T-helper 2 cell treated with Interferon-gamma antibody and Interleukin-4, amounts not matched to agents 5 μg/mL and 100 μg/mL, for 36 hours (primary cell): ENCODE results near the gene FER.

ENCODE experiments used
- DNase-seq: peaks from one replicate; pipeline ENCODE4 v3.0.0; 2021; ENCODE audit warnings: low spot score
- H3K27ac Mint-ChIP-seq: one replicate; pipeline ENCODE4 v1.8.0; 2021; ENCODE audit warnings: mild to moderate bottlenecking, mixed read lengths
- H3K27me3 Mint-ChIP-seq: one replicate; pipeline ENCODE4 v1.8.0; 2021; ENCODE audit warnings: low read depth, mixed read lengths
- H3K36me3 Mint-ChIP-seq: one replicate; pipeline ENCODE4 v1.8.0; 2021; ENCODE audit warnings: low read depth, mixed read lengths
- H3K4me1 Mint-ChIP-seq: one replicate; pipeline ENCODE4 v1.8.0; 2021; ENCODE audit warnings: low read depth, mixed read lengths
- H3K4me3 Mint-ChIP-seq: one replicate; pipeline ENCODE4 v1.8.0; 2022; ENCODE audit warnings: mild to moderate bottlenecking, moderate library complexity, mixed read lengths
- H3K9me3 Mint-ChIP-seq: one replicate; pipeline ENCODE4 v1.8.0; 2021; ENCODE audit warnings: mixed read lengths

FER gene

GRCh38 chr5:108729242-108729615 is 18.5 kb upstream of the FER start:
- H3K4me3 Mint-ChIP-seq: no peak overlapping the region
- H3K9me3 Mint-ChIP-seq: no peaks in the 10 kb centered on the region
- no peak for DNase-seq
- peaks cover 74% of the 10 kb centered on the region for H3K27me3 Mint-ChIP-seq
- no peaks in the 10 kb centered on the region for H3K36me3 Mint-ChIP-seq
- H3K4me1 Mint-ChIP-seq: peaks cover 15% of the 10 kb centered on the region
- no peak overlapping the region for H3K27ac Mint-ChIP-seq

- Mint-ChIP-seq H3K9me3 (no peaks in the 10 kb centered on the region), H3K36me3 (no peaks in the 10 kb centered on the region), H3K27ac (no peak overlapping the region), H3K4me1 (peaks cover 15% of the 10 kb centered on the region), H3K27me3 (peaks cover 70% of the 10 kb centered on the region), H3K4me3 (no peak overlapping the region)
- no peak for DNase-seq
Observed at GRCh38 chr5:108730617-108731340, 16.9 kb upstream of the FER start.

- no peak overlapping the region for H3K27ac Mint-ChIP-seq
- H3K27me3 Mint-ChIP-seq: peaks cover 43% of the 10 kb centered on the region
- H3K36me3 Mint-ChIP-seq: no peaks in the 10 kb centered on the region
- no peaks in the 10 kb centered on the region for H3K9me3 Mint-ChIP-seq
- H3K4me3 Mint-ChIP-seq: no peak overlapping the region
- DNase-seq: no peak
- no peaks in the 10 kb centered on the region for H3K4me1 Mint-ChIP-seq
Observed at GRCh38 chr5:108735790-108736189, 11.9 kb upstream of the FER start.

GRCh38 chr5:108736855-108737254 is 10.8 kb upstream of the FER start:
- no peak for DNase-seq
- peaks cover 38% of the 10 kb centered on the region for H3K27me3 Mint-ChIP-seq
- H3K4me3 Mint-ChIP-seq: no peak overlapping the region
- H3K27ac Mint-ChIP-seq: no peak overlapping the region
- H3K36me3 Mint-ChIP-seq: no peaks in the 10 kb centered on the region
- H3K4me1 Mint-ChIP-seq: no peaks in the 10 kb centered on the region
- H3K9me3 Mint-ChIP-seq: no peaks in the 10 kb centered on the region

GRCh38 chr5:108739376-108739775 is 8.3 kb upstream of the FER start:
- H3K4me1 Mint-ChIP-seq: no peaks in the 10 kb centered on the region
- no peaks in the 10 kb centered on the region for H3K36me3 Mint-ChIP-seq
- no peak for DNase-seq
- H3K9me3 Mint-ChIP-seq: no peaks in the 10 kb centered on the region
- no peak overlapping the region for H3K4me3 Mint-ChIP-seq
- peaks cover 23% of the 10 kb centered on the region for H3K27me3 Mint-ChIP-seq
- no peak overlapping the region for H3K27ac Mint-ChIP-seq

- DNase-seq: no peak
- Mint-ChIP-seq H3K27me3 (peaks cover 24% of the 10 kb centered on the region), H3K4me3 (no peak overlapping the region), H3K36me3 (no peaks in the 10 kb centered on the region), H3K27ac (no peak overlapping the region), H3K9me3 (no peaks in the 10 kb centered on the region), H3K4me1 (no peaks in the 10 kb centered on the region)
Observed at GRCh38 chr5:108739906-108740305, 7.8 kb upstream of the FER start.

- Mint-ChIP-seq H3K27ac (no peak overlapping the region), H3K27me3 (peaks cover 17% of the 10 kb centered on the region)
Observed at GRCh38 chr5:108743319-108743718, 4.4 kb upstream of the FER start.

GRCh38 chr5:108743846-108744245 is 3.9 kb upstream of the FER start:
- Mint-ChIP-seq H3K27ac (no peak overlapping the region), H3K9me3 (no peaks in the 10 kb centered on the region), H3K36me3 (no peaks in the 10 kb centered on the region), H3K27me3 (peaks cover 17% of the 10 kb centered on the region), H3K4me1 (peaks cover 5% of the 10 kb centered on the region), H3K4me3 (no peak overlapping the region)
- no peak for DNase-seq

More at GRCh38 chr5:108743319-108743718, 4.4 kb upstream of the FER start:
- Mint-ChIP-seq H3K36me3 (no peaks in the 10 kb centered on the region), H3K9me3 (no peaks in the 10 kb centered on the region), H3K4me3 (no peak overlapping the region), H3K4me1 (peaks cover 5% of the 10 kb centered on the region)
- no peak for DNase-seq

GRCh38 chr5:108747111-108747773 is 455 bp upstream of the FER start:
- Mint-ChIP-seq H3K4me3 (peak overlapping the region; percentile 89), H3K9me3 (no peaks in the 10 kb centered on the region), H3K27ac (peak overlapping the region; percentile 87), H3K4me1 (peaks cover 8% of the 10 kb centered on the region), H3K27me3 (peaks cover 32% of the 10 kb centered on the region), H3K36me3 (peaks cover 3% of the 10 kb centered on the region)
- no peak for DNase-seq

GRCh38 chr5:108748401-108749127 is 867 bp downstream of the FER start:
- Mint-ChIP-seq H3K27ac (peak overlapping the region; percentile 87), H3K36me3 (peaks cover 3% of the 10 kb centered on the region), H3K27me3 (peaks cover 34% of the 10 kb centered on the region), H3K4me1 (peaks cover 8% of the 10 kb centered on the region), H3K4me3 (peak overlapping the region; percentile 89), H3K9me3 (no peaks in the 10 kb centered on the region)
- peak; percentile 97 for DNase-seq

GRCh38 chr5:108749128-108749861 is 1.6 kb downstream of the FER start:
- peak; percentile 32 for DNase-seq
- Mint-ChIP-seq H3K27me3 (peaks cover 31% of the 10 kb centered on the region), H3K4me3 (peak overlapping the region; percentile 89), H3K36me3 (peaks cover 3% of the 10 kb centered on the region), H3K4me1 (peaks cover 8% of the 10 kb centered on the region), H3K9me3 (no peaks in the 10 kb centered on the region), H3K27ac (peak overlapping the region; percentile 69)

- Mint-ChIP-seq H3K36me3 (peaks cover 3% of the 10 kb centered on the region), H3K27me3 (peaks cover 24% of the 10 kb centered on the region), H3K27ac (no peak overlapping the region), H3K4me3 (no peak overlapping the region), H3K4me1 (peaks cover 4% of the 10 kb centered on the region), H3K9me3 (no peaks in the 10 kb centered on the region)
- DNase-seq: no peak
Observed at GRCh38 chr5:108753331-108753730, 5.6 kb downstream of the FER start.

GRCh38 chr5:108753877-108754276 is 6.2 kb downstream of the FER start:
- Mint-ChIP-seq H3K9me3 (no peaks in the 10 kb centered on the region), H3K4me1 (peaks cover 4% of the 10 kb centered on the region), H3K27me3 (peaks cover 24% of the 10 kb centered on the region), H3K4me3 (no peak overlapping the region), H3K27ac (no peak overlapping the region), H3K36me3 (peaks cover 3% of the 10 kb centered on the region)
- DNase-seq: no peak

GRCh38 chr5:108760512-108760911 is 12.8 kb downstream of the FER start:
- H3K4me3 Mint-ChIP-seq: no peak overlapping the region
- H3K36me3 Mint-ChIP-seq: peaks cover 3% of the 10 kb centered on the region
- H3K9me3 Mint-ChIP-seq: peaks cover 3% of the 10 kb centered on the region
- no peaks in the 10 kb centered on the region for H3K27me3 Mint-ChIP-seq
- DNase-seq: no peak
- H3K4me1 Mint-ChIP-seq: peaks cover 4% of the 10 kb centered on the region
- H3K27ac Mint-ChIP-seq: no peak overlapping the region
